GM12878 (cell line): ENCODE results near the gene CAPZB.

Experiments used
- CBX5 ChIP-seq: sonication (generic); IDR thresholded peaks from 2 replicates; pipeline ENCODE4 v1.6.1; 2016; ENCODE audit warnings: low read depth, moderate library complexity, mild to moderate bottlenecking, inconsistent platforms
- CTCF ChIP-seq, 3 experiments: IDR thresholded peaks in 2 of 3; conservative IDR thresholded peaks in 1 of 3; 2 replicates each; pipeline ENCODE4 v1.5.1; 2011; ENCODE audit warnings: low read depth in 3 of 3, low read length in 3 of 3, mild to moderate bottlenecking in 3 of 3, control low read depth in 2 of 3, moderate library complexity in 2 of 3, inconsistent platforms in 1 of 3, mixed read lengths in 1 of 3; ENCODE audit not compliant: control insufficient read depth in 2 of 3, insufficient read depth in 1 of 3; ENCODE audit errors: extremely low read depth in 1 of 3
- KAT2A ChIP-seq: conservative IDR thresholded peaks from 2 replicates; pipeline ENCODE4 v1.6.1; 2011; ENCODE audit warnings: low read depth, low read length; ENCODE audit not compliant: control insufficient read depth

GRCh38 chr1:19323987-19324664 lies 161.2 kb downstream of the CAPZB start:
- TF ChIP-seq KAT2A = no peak
- no peak for TF ChIP-seq CBX5
- no peak for TF ChIP-seq CTCF (IDR thresholded peaks at IDR 0.05 in 2 of 3, conservative IDR thresholded peaks at IDR 0.05 in 1 of 3; ENCODE audit: control insufficient read depth in 2 of 3, extremely low read depth in 1 of 3, insufficient read depth in 1 of 3, low read depth in 3 of 3, low read length in 3 of 3)
